ENCODE data around the gene ATN1.
"Not testable (repeated sequence)": the region's sequence is repeated elsewhere in the genome, so short reads cannot be mapped to it uniquely, and the experiment has no call there.

Gene ATN1

GRCh38 chr12:6904280-6905276 lies 23.2 kb upstream of the ATN1 start, which contains the start of gene LRRC23:
TSS of gene LRRC23 (plus strand) at chr12:6904822. CDS start at chr12:6905634, 812 bp downstream.
- peak; percentile 97 for DNase-seq

GRCh38 chr12:6905414-6906040 lies 22.2 kb upstream of the ATN1 start:
- no peak for DNase-seq

GRCh38 chr12:6908141-6908540 lies 19.6 kb upstream of the ATN1 start:
- DNase-seq = not testable (repeated sequence)

GRCh38 chr12:6909421-6910145 lies 18.2 kb upstream of the ATN1 start:
- no peak for DNase-seq

GRCh38 chr12:6912164-6912935 lies 15.4 kb upstream of the ATN1 start:
- DNase-seq = no peak

GRCh38 chr12:6914246-6914946 lies 13.4 kb upstream of the ATN1 start, which contains the start of gene ENO2:
TSS of gene ENO2 (plus strand) at chr12:6914580. CDS start at chr12:6915833, 1,253 bp downstream.
- DNase-seq = peak; percentile 70 to 73

- no peak for DNase-seq
Observed at GRCh38 chr12:6914947-6915788, 12.6 kb upstream of the ATN1 start.

GRCh38 chr12:6915789-6916285 lies 11.9 kb upstream of the ATN1 start:
- DNase-seq = no peak

- no peak for DNase-seq
Observed at GRCh38 chr12:6916426-6917200, 11.1 kb upstream of the ATN1 start.

GRCh38 chr12:6917491-6918231 lies 10.1 kb upstream of the ATN1 start:
- DNase-seq = no peak

GRCh38 chr12:6919588-6919987 lies 8.2 kb upstream of the ATN1 start:
- DNase-seq = no peak

GRCh38 chr12:6921539-6921938 lies 6.2 kb upstream of the ATN1 start:
- no peak for DNase-seq

GRCh38 chr12:6921996-6922946 lies 5.5 kb upstream of the ATN1 start:
- DNase-seq = no peak

- no peak for DNase-seq
Observed at GRCh38 chr12:6923003-6923732, 4.6 kb upstream of the ATN1 start.

GRCh38 chr12:6923851-6924250 lies 3.9 kb upstream of the ATN1 start:
- DNase-seq = no peak

GRCh38 chr12:6925239-6925539 lies 2.6 kb upstream of the ATN1 start:
- DNase-seq = no peak
